IMR-90 (cell line): Measurements from ENCODE around the gene TASL.

Source experiments
- BHLHE40 ChIP-seq: fragments of 150-350 bp; IDR thresholded peaks from 2 replicates; pipeline ENCODE4 v1.6.1; 2016; ENCODE audit warnings: mild to moderate bottlenecking, low read depth, low read length
- CEBPB ChIP-seq: IDR thresholded peaks from 2 replicates; pipeline ENCODE4 v1.6.1; 2012; ENCODE audit warnings: low read depth, low read length, improper control_type of control experiment
- CTCF ChIP-seq: conservative IDR thresholded peaks from 2 replicates; pipeline ENCODE4 v1.5.1; 2012; ENCODE audit warnings: mild to moderate bottlenecking, low read depth, low read length, improper control_type of control experiment
- MAZ ChIP-seq: IDR thresholded peaks from 2 replicates; pipeline ENCODE4 v1.6.1; 2012; ENCODE audit warnings: low read depth, mild to moderate bottlenecking, low read length, improper control_type of control experiment, moderate library complexity, borderline replicate concordance
- POLR2A ChIP-seq: IDR thresholded peaks from 2 replicates; pipeline ENCODE4 v1.6.1; 2012; ENCODE audit warnings: mild to moderate bottlenecking, low read depth, low read length
- RAD21 ChIP-seq: IDR thresholded peaks from 2 replicates; pipeline ENCODE4 v1.6.1; 2012; ENCODE audit warnings: low read length, improper control_type of control experiment
- RCOR1 ChIP-seq: IDR thresholded peaks from 2 replicates; pipeline ENCODE4 v1.6.1; 2012; ENCODE audit warnings: mild to moderate bottlenecking, low read length, improper control_type of control experiment; ENCODE audit not compliant: insufficient replicate concordance
- RFX5 ChIP-seq: IDR thresholded peaks from 2 replicates; pipeline ENCODE4 v1.8.0; 2012; ENCODE audit warnings: low read depth, mild to moderate bottlenecking, low read length, moderate library complexity
- SMC3 ChIP-seq: fragments of 150-350 bp; IDR thresholded peaks from 2 replicates; pipeline ENCODE4 v1.6.1; 2016; ENCODE audit warnings: low read depth, mild to moderate bottlenecking, antibody characterized with exemption, low read length, moderate library complexity
- USF2 ChIP-seq: fragments of 150-350 bp; IDR thresholded peaks from 2 replicates; pipeline ENCODE4 v1.6.1; 2017; ENCODE audit warnings: mild to moderate bottlenecking, antibody characterized with exemption, low read length, low read depth

GRCh38 chrX:30573125-30573524, 4.4 kb downstream of the TASL start:
- no peak for TF ChIP-seq RCOR1
- TF ChIP-seq SMC3: no peak
- TF ChIP-seq CTCF: no peak
- no peak for TF ChIP-seq POLR2A
- no peak for TF ChIP-seq RAD21
- no peak for TF ChIP-seq CEBPB
- TF ChIP-seq USF2: no peak
- no peak for TF ChIP-seq BHLHE40
- TF ChIP-seq MAZ: no peak
- no peak for TF ChIP-seq RFX5
